Stimulated activated CD8-positive, alpha-beta memory T cell treated with anti-CD3 and anti-CD28 coated beads, Interleukin-2, amount 100 ng/mL, for 48 hours (primary cell): ENCODE data around the gene CPZ.

Experiments
- DNase-seq, 2 donors: peaks; one replicate each; pipeline ENCODE4 v3.0.0-alpha.2; 2020; ENCODE audit warnings: low read depth in 2 of 2

CPZ gene

DNA sequence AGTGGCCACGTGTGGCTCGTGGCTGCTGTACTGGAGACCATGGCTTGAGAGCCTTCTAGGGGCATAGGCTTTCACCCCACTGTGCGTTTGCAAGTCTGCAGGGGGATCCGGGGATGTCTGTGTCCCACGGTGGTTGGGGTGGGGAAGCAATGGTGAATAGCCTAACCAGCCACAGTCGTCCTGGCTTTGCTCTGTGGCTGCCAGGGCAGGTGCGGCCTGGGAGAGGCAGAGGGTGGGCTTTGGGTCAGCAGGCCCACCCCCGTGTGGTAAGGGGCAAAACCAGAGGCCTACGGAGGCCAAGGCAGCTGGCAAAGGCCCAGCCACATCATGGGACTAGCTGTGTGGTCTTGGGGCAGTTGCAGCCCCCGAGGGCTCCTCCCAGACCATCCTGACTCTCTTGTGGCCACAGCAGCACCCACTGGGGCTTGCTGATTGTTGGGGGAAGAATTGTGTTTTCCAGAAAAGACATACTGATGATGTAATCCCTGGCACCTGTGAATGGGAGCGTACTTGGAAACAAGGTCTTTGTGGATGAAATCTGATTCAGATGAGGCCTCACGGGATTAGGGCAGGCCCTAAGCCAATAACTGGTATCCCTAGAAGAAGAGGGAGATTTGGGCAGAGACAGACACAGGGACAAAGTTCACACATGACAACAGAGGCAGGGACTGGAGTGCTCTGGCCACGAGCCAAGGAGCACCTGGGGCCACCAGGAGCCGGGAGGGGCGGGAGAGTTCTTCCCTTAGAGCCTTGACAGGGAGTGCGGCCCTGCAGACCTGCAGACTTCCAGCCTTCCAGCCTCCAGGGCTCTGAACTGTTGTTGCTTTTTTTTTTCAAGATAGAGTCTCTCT lies 2.9 kb downstream of the CPZ start:
- no peak for DNase-seq

DNA sequence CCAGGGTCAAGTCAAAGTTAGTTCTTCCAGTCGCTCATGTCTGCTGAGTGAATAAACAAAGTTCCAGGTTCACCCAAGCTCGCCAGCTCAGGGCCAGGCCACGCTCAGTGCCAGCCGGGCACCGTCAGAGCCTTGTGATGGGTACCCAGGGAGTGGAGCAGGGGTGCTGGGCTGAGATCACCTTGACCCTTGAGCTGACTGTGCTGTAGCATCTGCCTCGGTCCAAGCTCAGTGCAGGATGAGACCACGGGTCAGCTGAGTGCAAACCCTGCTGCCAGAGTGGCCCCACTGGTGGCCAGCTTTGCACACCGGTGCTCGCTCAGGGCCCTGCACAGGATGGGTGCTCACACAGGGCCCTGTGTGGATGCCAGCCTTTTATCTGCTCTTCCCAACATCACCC lies 4.3 kb downstream of the CPZ start:
- DNase-seq, result no peak

DNA sequence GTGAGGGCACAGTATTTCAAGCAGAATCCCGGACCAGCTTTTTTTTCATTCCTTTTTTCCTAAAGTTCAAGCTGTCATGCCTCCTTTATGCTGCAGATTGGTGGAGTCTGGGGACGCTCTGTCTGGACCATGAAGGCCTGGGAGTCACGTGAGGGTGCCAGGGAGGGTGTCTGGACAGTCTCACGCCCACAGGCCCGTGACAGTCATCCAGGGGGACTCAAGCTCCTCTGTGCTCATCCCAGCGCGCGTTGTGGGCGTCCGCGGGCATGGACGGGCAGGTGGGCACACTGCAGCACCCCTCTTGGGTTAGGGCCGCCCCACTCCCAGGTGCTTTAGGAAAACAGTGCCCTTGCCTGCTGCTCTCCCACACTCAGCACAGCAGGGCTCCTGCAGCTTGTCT lies 4.8 kb downstream of the CPZ start:
- no peak for DNase-seq

DNA sequence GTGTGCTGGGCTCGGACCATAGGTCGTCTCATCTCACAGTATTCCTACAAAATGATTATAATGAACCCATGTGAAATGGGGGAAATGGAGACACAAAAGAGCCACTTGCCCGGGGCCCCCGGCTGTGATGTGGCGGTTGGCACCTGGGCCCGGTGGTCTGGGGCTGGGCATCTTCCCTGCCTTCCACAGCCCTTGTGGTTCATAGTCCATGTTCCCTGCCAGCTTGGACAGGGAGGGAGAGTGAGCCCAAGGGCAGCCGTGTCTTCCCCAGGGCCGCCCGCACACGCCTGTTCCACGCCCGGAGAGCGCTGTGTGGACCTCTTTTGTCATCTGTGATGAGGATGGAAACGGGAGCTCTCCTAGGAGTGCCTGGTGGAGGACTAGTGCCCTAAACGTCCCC lies 5.2 kb downstream of the CPZ start:
- no peak for DNase-seq

DNA sequence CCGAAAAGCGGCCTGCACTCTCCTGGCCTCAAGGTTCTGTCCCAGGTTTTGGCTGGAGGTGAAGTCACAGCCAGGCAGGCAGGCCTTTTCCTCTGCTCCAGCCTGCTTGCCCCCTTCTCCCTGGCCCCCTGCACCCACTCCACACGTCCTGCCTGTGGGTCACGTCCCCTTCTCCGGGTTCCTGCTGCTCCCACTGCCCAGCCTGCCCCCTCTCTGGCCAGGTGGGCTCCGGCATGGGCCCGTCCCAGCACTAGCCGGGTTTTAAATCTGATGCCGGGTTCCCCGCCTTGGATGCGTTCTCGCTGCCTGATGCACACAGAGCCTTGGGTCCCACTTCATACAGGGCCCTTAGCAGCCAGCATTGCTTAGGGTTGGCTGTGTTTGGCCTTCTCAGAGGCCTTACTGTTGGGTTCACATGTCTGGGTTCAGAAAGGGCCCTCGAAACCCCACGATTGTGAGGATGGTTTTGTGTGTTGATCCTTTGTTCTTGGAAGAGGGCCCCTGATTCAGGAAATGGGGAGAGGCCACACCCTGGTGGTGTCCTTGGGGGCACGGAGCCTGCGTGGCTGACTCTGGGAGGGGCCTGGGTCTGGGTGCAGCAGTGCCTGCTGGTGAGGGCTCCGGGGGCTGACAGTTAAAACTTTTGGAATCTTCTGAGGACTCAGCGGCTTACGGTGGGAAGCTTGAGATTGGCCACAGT lies 6.0 kb downstream of the CPZ start:
- no peak for DNase-seq

DNA sequence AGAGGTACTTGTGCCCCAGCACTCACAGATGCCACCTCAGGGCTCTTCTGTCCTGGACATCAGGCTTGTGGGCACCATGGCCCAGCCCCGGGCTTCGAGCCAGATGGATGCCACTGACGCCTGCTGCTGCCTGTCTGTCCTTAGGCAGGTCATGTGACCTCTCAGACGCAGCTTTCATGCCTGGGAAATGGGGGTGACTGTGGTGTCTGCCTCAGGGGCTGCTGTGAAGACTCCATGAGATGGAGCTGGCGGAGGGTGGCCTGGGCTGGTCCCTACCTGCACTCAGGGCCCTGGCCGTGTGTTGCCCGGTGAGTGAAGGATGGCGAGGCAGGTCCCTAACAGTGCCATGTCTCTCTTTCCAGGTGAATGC lies 6.5 kb downstream of the CPZ start:
- DNase-seq, result no peak

DNA sequence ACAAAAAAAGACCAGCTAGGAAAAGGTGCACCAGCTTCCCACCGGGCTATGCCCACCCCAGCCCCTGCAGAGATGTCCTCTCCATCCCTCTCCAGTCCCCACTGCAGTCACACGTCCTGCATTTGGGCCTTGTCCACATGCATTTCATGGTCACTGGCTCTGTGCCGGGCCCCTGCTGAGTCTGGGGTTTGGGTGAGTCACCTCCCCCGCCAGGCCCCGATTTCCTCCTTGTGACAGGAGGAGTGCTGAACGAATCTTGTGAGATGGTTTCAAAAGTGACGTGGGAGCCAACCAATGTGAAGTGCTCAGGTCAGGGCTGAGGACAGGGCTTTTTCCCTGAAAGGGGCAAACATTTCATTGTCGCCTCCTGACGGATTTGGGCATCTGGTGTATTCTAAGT lies 7.1 kb downstream of the CPZ start:
- DNase-seq, result no peak

DNA sequence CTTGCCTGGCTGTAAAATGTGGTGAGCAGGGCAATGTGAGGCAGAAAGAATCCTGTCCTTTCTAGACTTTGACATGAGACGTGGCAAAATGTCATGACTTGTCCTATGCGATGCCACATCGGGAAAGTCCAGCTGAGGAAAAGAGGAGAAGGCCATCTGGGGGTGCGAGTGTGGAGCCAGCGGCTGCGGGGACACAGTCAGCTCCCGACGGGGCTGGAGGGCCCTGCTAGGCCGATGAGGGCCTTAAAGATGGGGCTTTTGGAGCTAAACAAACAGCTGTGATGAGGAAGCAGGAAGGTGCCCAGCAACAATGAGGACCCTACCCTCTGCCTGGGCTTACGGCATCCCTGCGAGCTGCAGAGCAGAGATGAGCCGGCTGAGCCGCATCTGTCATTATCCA lies 7.7 kb downstream of the CPZ start:
- DNase-seq, result no peak

DNA sequence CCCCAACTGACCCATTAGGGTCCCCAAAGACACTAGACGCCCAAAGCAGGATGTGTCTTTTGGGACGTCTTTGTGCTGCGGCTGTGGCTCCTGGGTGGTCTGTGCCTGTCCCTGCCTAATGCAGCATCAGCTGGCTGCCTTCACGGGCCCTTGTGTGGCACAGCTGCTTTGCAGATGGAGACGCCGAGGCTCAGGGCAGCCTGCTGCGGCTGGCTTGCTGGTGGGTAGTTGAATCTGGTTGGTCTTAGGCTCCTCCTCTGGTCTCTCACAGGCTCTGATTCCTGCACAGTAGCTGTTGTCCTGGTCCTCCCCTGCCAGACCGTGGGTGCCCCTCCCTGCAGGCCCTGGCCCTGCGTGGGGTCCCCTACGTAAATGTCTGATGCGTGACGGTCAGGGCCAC lies 8.1 kb downstream of the CPZ start:
- DNase-seq, result no peak

DNA sequence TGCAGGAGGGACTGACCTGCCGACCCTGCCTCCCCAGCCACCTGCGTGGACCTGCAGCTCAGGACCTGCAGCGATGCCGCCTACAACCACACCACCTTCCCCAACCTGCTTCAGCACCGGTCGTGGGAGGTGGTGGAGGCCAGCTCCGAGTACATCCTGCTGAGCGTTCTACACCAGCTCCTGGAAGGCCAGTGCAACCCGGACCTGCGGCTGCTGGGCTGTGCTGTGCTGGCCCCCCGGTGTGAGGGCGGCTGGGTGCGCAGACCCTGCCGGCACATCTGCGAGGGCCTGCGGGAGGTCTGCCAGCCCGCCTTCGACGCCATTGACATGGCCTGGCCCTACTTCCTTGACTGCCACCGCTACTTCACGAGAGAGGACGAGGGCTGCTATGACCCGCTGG lies 8.5 kb downstream of the CPZ start:
- DNase-seq, result no peak

DNA sequence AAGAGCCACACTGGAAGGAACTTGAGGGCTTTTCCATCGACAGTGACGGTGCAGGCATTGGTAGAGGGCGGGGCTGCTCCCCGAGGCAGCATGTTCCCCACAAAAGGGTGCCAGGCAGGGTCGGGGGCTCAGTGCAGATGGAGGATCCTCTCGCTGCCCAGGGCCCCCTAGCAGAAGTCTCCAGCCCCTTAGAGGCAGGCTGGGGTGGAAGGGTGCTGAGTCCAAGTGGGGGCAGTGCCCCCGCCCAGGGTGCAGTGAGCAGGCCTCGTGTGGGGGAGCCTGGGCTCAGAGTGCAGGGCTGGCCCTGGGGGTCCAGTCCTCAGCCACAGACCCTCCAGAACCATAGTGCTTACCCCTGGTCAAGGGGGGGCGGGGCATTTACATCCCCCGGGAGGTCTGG lies 9.0 kb downstream of the CPZ start:
- DNase-seq, result no peak

DNA sequence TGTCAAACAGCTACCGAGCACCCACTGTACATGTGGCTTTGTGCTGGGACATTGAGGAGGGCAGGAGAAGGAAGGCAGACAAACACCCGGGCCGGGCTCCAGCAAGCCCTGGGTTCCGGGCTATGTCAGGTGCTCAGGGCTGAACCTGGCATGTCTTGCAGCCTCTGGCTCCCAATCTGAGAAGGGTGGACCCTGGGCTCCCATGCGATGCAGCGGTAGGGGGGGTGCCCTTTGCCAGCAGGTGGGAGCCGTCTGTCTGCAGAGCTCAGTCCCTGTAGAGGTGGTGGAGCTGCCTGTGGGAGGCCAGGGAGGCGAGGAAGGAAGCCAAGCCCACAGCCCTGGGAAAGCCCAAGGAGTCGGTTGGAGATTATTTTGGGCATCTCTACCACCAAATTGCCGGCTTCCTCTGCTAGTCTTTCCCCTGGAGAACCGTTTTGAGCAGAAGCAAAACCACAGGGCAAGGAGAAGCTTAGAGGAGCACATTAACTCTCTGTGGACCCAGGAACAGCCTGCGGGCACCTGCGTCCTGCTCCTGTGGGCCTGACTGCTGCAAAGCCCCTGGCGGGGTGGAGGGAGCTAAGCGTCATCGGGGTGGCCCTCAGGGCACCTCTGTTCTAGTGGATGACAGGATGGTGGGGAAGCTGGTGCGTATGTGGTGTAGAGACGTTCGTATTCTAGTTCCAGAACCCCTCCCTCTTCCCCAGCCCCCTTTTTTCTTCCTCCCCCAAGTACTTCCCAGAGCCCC lies 10.3 kb downstream of the CPZ start:
- DNase-seq, result no peak

DNA sequence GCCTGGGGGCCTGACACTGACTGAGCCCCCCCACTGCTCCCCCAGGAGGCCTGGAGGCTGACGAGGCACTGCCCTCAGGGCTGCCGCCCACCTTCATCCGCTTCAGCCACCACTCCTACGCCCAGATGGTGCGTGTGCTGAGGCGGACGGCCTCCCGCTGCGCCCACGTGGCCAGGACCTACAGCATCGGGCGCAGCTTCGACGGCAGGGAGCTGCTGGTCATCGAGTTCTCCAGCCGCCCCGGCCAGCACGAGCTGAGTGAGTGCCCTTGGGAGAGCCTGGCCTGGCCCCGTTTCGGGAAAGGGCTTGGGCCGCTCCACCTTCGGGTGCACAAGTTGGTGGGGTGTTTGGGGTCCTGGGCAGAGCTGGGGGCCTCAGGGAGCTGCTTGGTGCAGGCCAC lies 11.4 kb downstream of the CPZ start:
- DNase-seq, result no peak

DNA sequence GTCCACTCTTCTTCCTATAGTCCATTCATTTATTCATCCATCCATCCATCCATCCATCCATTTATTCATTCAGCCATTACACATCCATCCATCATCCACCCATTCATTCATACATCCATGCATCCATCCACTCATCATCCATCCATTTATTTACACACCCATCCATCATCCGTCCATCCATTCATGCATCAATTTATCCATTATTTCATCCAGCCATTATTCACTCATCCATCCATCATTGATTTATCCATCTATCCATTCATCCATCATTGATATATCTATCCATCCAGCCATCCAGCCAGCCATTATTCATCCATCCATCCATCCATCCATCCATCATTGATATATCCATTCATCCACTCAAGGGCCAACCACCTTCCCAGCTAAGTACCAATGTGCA lies 12.7 kb downstream of the CPZ start:
- no peak for DNase-seq

DNA sequence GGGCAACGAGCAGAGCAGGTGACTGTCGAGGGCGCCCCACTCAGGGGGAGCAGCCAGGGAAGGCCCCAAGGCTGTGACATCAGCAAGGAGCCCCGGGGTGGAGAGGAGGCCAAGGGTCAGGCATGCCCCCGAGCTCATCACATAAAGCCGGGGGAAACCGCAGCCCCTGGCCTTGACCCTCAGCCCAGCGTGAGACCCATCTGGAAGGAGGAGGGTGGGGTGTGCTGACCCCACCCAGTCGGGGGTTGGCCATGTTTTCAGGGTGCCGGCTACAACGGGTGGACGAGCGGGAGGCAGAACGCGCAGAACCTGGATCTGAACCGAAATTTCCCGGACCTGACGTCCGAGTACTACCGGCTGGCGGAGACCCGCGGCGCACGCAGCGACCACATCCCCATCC lies 13.9 kb downstream of the CPZ start:
- DNase-seq, result no peak

DNA sequence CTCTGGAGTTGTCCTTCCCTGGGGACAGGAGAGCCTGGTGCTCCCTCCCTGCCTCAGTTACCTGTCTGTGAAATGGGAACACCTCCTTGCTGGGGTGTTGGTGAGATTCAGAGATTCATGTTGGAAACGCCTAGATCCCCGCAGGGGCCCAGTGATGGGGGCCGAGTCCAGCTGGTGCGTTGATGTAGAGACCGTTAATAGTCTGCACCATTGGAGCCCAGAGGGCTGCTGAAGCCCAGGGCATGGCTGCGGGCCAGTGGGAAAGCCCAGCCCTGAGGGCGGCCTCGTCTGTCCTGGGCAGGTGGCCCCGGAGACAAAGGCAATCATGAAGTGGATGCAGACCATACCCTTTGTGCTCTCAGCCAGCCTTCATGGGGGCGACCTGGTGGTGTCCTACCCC lies 14.4 kb downstream of the CPZ start:
- no peak for DNase-seq

DNA sequence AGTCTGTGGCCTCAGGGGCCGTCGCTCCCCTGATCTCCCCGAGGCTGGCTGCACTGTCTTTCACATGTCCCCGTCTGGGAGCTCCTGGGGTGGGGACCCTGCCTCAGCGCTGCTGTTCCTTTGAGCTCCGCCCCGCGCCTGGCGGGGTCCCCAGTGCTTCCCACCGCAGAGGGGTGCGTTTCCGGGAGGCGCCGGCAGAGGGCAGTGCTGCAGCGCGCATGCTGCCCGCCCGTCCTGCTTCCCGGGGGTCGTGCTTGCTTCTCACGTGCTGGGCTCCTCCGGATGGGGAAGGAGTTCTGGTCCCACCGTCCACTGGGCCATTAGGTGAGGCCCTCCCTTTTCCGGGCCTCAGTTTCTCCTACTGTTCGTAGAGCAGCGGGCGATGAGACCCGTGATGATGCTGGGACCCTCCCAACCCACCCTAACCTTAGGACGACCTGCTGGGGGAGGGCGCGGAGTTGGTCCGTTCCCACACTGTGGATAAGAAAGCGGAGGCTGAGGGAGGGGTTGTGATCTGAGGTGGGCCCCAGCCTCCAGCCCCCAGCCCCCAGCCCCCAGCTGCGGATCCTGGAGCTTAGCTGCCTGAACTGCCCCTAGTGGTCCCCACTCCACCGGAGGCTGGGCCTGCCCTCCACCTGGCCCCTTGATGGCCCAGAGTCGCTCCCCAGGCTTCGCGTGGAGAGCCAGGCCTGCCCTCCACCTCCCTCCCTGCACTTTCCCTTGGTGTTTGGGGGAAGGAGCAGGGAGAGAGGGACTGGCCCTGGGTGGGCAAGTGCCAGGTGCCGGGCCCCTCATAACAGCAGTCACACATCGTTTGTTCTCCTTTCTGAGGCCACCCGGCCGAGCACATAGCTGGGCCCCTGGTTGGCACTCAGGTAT lies 15.3 kb downstream of the CPZ start:
- DNase-seq, result peak; percentile 29 to 52

DNA sequence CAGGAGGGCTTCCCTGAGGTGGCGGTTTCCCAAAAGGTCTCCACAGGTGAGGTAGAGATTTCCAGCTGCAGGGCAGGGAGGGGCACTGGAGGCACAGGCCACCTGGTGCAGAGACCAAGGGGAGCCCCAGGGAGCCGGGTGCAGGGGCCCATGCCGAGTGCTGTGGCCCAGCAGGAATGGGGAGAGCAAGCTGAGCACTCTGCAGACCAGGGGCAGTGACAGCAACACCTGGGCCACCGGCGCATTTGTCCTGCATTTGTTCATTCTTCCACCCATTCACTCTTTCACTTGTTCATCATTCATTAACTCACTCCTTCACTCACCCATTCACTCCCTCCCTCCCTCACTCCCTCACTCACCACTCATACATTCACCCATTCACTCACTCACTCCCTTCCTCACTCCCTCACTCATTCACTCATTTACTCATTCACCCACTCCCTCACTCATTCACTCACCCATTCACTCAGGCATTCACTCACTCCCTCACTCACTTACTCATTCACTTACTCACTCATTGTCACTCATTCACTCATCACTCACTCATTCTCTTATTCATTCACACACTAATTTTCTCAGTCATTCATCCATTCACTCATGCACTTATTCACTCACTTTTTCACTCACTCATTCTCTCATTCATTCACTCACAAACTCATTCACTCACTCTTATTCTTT lies 16.3 kb downstream of the CPZ start:
- DNase-seq, result no peak

DNA sequence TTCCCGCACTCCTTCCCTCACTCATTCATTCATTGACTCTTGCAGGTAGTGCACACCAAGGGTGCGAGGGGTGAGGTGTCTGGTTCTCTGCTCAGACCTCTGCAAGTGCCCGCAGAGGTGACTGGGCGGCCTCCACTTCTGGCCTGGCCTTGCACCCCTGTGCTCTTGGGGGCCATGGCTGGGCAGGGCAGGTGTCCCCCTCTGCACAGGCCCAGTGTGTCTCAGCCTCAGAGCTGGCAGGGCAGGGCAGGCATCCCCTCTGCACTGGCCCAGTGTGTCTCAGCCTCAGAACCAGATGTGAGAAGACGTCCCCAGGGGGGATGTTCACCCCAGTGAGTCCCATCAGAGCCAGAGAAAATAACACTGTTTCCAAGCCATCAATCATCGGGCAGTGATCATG lies 16.8 kb downstream of the CPZ start:
- no peak for DNase-seq

DNA sequence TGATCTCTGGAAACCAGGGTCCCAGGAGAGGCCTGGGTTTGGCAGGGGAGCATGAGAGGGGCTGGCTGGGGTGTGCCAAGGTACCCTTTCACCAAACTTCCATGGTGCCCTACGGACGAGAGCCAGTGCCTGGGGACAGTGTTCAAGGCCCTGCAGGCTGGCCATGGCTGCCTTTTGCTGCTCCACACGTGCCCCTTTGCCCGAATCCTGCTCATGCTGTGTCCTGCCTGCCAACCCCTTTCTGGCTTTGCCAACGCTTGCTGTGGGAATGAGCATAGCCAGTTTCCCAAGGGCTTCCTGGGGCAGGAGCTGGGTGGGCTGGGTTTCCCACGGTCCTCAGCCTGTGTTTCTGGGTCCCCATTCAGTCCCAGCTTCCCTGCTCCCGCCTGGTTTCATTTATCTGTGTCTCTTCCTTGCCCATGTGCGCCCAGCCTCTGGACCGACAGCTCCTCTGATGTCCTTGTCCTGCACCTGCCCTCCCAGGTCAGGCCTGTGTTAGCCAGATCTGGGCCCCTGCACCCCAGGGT lies 17.3 kb downstream of the CPZ start:
- no peak for DNase-seq
